Measurements from ENCODE around the gene NDUFA9.

DNA sequence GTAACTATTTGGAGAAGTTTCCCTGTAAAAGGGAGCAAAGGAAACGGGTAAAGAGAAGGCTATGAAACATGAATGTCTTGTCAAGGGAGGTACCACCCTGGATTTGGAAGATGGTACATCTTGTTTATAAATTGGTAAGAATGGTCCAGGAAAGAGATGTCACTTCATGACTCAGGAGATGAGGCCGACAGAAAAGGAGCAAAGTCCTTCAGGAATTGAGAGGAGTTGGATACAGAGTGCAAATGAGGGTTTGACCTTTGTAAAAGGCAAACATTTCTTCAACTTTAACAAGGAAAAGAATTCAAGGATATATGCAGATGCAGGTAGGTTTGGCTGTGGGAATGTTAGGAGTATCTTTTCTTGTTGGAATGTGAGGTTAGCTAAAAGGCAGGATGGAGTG lies 30.8 kb downstream of the NDUFA9 start:
- TF ChIP-seq, protein P1, sequence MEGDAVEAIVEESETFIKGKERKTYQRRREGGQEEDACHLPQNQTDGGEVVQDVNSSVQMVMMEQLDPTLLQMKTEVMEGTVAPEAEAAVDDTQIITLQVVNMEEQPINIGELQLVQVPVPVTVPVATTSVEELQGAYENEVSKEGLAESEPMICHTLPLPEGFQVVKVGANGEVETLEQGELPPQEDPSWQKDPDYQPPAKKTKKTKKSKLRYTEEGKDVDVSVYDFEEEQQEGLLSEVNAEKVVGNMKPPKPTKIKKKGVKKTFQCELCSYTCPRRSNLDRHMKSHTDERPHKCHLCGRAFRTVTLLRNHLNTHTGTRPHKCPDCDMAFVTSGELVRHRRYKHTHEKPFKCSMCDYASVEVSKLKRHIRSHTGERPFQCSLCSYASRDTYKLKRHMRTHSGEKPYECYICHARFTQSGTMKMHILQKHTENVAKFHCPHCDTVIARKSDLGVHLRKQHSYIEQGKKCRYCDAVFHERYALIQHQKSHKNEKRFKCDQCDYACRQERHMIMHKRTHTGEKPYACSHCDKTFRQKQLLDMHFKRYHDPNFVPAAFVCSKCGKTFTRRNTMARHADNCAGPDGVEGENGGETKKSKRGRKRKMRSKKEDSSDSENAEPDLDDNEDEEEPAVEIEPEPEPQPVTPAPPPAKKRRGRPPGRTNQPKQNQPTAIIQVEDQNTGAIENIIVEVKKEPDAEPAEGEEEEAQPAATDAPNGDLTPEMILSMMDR (IDR thresholded peaks at IDR 0.05): no peak
- no peak for TF ChIP-seq EP300 (IDR thresholded peaks at IDR 0.05)
- TF ChIP-seq POLR2AphosphoS5 (IDR thresholded peaks at IDR 0.05): no peak

Data from upper lobe of left lung (tissue), 4 donors.